ENCODE results near the gene UBE3D.
"Not testable (repeated sequence)": the region's sequence is repeated elsewhere in the genome, so short reads cannot be mapped to it uniquely, and the experiment has no call there.

The UBE3D gene

DNA sequence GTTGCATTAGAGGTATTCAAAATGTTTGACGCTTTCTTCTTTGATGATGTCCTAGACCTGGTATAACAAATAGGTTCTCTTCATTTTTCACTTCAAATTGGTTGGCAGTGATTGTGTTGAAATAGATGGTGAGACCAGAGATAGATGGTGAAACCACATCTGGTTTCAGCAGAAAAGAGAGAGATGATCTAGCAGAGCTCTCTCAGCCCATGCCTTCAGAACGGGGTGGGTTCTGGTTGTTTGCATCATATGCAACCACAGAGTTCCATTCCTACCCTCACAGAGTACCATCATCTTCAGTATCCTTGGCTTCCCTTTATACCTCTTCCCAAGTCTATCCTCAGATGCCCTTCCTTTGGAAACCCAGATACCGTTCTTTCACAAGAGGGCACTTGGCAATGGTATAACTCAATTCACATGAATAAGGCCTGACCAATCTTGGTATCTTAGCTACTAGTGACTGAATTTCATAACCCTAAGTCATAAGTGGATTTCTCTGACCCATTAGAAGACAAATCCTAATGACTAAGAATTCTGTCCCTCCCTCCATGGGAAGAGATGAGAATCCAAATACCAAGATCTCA, 93.7 kb downstream of the UBE3D start:
- DNase-seq: no peak

DNA sequence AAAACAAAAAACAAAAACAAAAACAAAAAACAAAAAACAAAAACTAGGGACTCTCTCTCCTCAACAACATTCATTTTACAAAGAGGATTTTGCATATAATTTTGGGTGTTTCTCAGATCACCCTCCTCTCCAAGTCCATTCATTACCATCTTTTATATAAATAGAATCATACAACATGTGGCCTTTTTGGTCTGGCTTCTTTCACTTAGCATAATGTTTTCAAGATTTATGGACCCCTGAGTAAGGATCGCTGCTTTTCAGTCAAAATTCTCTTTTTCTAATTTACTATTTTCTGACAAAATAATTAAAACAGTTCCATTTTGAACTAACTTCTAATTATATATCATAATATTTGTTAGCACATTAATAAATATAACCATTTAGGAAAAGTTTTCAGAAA, 94.8 kb downstream of the UBE3D start:
- DNase-seq: no peak

- DNase-seq: no peak
Measured at GRCh38 chr6:82968708-82969107, 96.9 kb downstream of the UBE3D start.

GRCh38 chr6:82963191-82963925, 102.3 kb downstream of the UBE3D start:
- DNase-seq: no peak

- DNase-seq: no peak
Measured at GRCh38 chr6:82959385-82959941, 106.2 kb downstream of the UBE3D start.

DNA sequence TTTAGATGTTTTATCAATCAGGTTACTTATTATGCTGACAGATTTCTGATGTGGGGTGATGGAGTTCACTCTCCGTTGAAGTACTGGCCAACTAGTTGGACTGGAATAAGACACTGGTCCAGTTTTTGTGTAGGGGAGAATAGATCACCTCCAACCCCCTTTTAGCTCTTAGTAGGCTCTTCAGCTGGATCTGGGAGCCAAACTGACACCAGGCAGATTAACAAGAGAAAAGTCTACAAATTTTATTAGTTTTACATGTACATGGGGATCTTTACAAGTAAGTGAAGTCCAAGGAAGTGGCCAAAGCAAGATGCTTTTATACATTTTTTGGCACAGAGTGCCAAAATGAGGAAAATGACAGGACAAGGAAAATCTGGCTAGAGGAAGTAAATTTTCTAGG, 107.1 kb downstream of the UBE3D start:
- DNase-seq: no peak

GRCh38 chr6:82957868-82958245, 107.8 kb downstream of the UBE3D start:
- DNase-seq: no peak

DNA sequence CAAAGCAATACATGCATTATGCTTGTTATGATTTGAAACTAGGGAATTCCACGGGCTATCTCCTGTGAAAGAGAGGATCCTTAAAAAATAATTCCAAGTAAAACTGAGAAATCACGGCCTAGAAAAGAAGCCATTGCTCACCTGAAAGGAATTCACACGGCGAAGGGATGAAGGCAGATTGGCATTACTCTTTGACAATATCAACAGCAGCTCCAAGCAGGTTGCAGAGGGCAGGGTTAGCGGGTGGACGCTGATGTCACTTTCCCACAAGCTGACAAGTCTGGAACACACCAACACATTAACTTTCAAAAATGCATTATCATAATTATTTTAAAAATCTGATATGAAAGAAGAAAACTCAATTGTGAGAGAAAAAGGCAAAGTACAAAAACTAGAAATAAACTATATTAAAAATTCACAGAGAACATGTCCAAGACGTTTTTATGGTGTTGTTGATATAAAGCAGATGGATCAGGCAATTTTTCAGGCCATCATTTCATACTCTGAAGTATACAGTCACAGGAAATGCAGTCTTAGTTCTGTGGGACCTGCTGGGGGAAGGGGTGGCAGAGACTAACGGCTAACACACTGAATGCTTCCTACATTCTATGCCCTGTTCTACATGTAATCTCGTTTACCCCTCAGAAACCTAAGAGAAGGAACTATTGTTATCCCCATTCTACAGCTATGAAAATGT, 108.3 kb downstream of the UBE3D start:
- DNase-seq: no peak

GRCh38 chr6:82955841-82956240, 109.8 kb downstream of the UBE3D start:
- DNase-seq: no peak

- DNase-seq: no peak
Measured at GRCh38 chr6:82954937-82955577, 110.6 kb downstream of the UBE3D start.

- DNase-seq: no peak
Measured at GRCh38 chr6:82954356-82954755, 111.3 kb downstream of the UBE3D start.

DNA sequence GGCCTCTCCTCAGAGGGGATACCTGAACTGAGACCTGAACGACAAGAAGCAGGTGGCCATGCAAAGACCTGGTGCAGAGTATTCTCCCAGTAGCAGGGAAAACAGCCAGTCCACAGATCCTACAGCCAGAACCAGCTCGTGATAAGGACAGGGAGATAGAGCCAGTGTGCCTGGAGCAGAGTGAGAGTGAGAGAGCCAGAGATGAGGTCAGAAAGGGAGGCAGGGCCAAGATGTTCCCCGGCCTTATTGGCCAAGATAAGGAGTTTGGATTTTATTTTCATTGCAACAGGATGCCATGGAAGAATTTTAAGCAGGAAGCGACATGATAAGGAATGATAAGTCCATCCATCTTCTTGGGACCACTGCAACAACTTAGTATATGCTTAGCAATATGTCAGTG, 111.8 kb downstream of the UBE3D start:
- DNase-seq: no peak

GRCh38 chr6:82951935-82952334, 113.7 kb downstream of the UBE3D start:
- DNase-seq: no peak

GRCh38 chr6:82951389-82951788, 114.3 kb downstream of the UBE3D start:
- DNase-seq: no peak

GRCh38 chr6:82930915-82931314, 134.7 kb downstream of the UBE3D start:
- DNase-seq: not testable (repeated sequence)

GRCh38 chr6:82924799-82925535, 140.7 kb downstream of the UBE3D start:
- DNase-seq: no peak

GRCh38 chr6:82921258-82921657, 144.4 kb downstream of the UBE3D start:
- no peak for DNase-seq

GRCh38 chr6:82917346-82918064, 148.1 kb downstream of the UBE3D start:
- peak; percentile 28 for DNase-seq

GRCh38 chr6:82915666-82916065, 150.0 kb downstream of the UBE3D start:
- DNase-seq: no peak

GRCh38 chr6:82914511-82914910, 151.1 kb downstream of the UBE3D start:
- DNase-seq: no peak

- no peak for DNase-seq
Measured at GRCh38 chr6:82910820-82911219, 154.8 kb downstream of the UBE3D start.

- no peak for DNase-seq
Measured at GRCh38 chr6:82910395-82910794, 155.2 kb downstream of the UBE3D start.

Data from midbrain (tissue), 1 donor.